MM.1S (cell line): ENCODE data around the gene XXYLT1.
"Not testable (repeated sequence)": the region's sequence is repeated elsewhere in the genome, so short reads cannot be mapped to it uniquely, and the experiment has no call there.

ENCODE experiments used
- DNase-seq: peaks from one replicate; pipeline ENCODE4 v3.0.0-alpha.2; 2015
- H2AFZ ChIP-seq: fragments of 300-600 bp; sonication (generic); 2 replicates; pipeline ENCODE4 v1.6.0; 2016; ENCODE audit warnings: antibody characterized with exemption, low read length
- H3F3A ChIP-seq: fragments of 300-600 bp; sonication (generic); 2 replicates; pipeline ENCODE4 v1.6.1; 2016; ENCODE audit warnings: mild to moderate bottlenecking, antibody characterized with exemption, low read length, moderate library complexity, mixed read lengths; ENCODE audit not compliant: insufficient read depth
- H3K27ac ChIP-seq: fragments of 300-600 bp; sonication (generic); 2 replicates; pipeline ENCODE4 v1.5.1; 2016; ENCODE audit warnings: mild to moderate bottlenecking, low read length
- H3K27me3 ChIP-seq: fragments of 300-600 bp; sonication (generic); replicated peaks from 2 replicates; pipeline ENCODE4 v1.6.0; 2016; ENCODE audit warnings: low read length; ENCODE audit not compliant: insufficient read depth
- H3K36me3 ChIP-seq: fragments of 300-600 bp; sonication (generic); replicated peaks from 2 replicates; pipeline ENCODE4 v1.6.1; 2016; ENCODE audit warnings: mild to moderate bottlenecking, low read length, mixed read lengths; ENCODE audit not compliant: insufficient read depth
- H3K4me1 ChIP-seq: fragments of 300-600 bp; sonication (generic); 2 replicates; pipeline ENCODE4 v1.6.1; 2016; ENCODE audit warnings: low read length, mixed read lengths
- H3K4me2 ChIP-seq: fragments of 300-600 bp; sonication (generic); 2 replicates; pipeline ENCODE4 v1.6.0; 2016; ENCODE audit warnings: low read depth, low read length
- H3K4me3 ChIP-seq: fragments of 300-600 bp; sonication (generic); 2 replicates; pipeline ENCODE4 v1.5.1; 2016; ENCODE audit warnings: low read length, mixed read lengths
- H3K79me2 ChIP-seq: fragments of 300-600 bp; sonication (generic); 2 replicates; pipeline ENCODE4 v1.6.1; 2016; ENCODE audit warnings: mixed run types, low read length, mixed read lengths
- H3K9ac ChIP-seq: fragments of 300-600 bp; sonication (generic); 2 replicates; pipeline ENCODE4 v1.6.1; 2016; ENCODE audit warnings: low read length, mixed read lengths
- H3K9me2 ChIP-seq: fragments of 300-600 bp; sonication (generic); replicated peaks from 2 replicates; pipeline ENCODE4 v1.6.1; 2016; ENCODE audit warnings: mild to moderate bottlenecking, low read length, mixed read lengths; ENCODE audit not compliant: insufficient read depth
- H3K9me3 ChIP-seq: fragments of 300-600 bp; sonication (generic); replicated peaks from 2 replicates; pipeline ENCODE4 v1.6.1; 2016; ENCODE audit warnings: mild to moderate bottlenecking, low read length, mixed read lengths; ENCODE audit not compliant: insufficient read depth
- H4K20me1 ChIP-seq: fragments of 300-600 bp; sonication (generic); 2 replicates; pipeline ENCODE4 v1.6.1; 2016; ENCODE audit warnings: mild to moderate bottlenecking, low read length, moderate library complexity, mixed read lengths; ENCODE audit not compliant: insufficient read depth
- CTCF ChIP-seq: fragments of 300-600 bp; sonication (generic); IDR thresholded peaks from 2 replicates; pipeline ENCODE4 v1.5.1; 2016; ENCODE audit warnings: antibody characterized with exemption, low read length, mixed read lengths
- EZH2 ChIP-seq: fragments of 300-600 bp; sonication (generic); optimal IDR thresholded peaks from 2 replicates; pipeline ENCODE3; 2017; ENCODE audit warnings: low read depth, mild to moderate bottlenecking, antibody characterized with exemption, low read length, mixed read lengths
- EZH2phosphoT487 ChIP-seq: fragments of 300-600 bp; sonication (generic); IDR thresholded peaks from 2 replicates; pipeline ENCODE4 v1.6.1; 2018; ENCODE audit warnings: antibody characterized with exemption, low read length

XXYLT1 gene

GRCh38 chr3:195188426-195188927 is 82.5 kb downstream of the XXYLT1 start:
- DNase-seq, result no peak
- no peaks in the 10 kb centered on the region for H3K9me3 ChIP-seq
- no peak overlapping the region for H3K4me2 ChIP-seq
- no peaks in the 10 kb centered on the region for H3F3A ChIP-seq
- H3K79me2 ChIP-seq, result no peaks in the 10 kb centered on the region
- H3K9ac ChIP-seq, result no peak overlapping the region
- no peak overlapping the region for H3K4me3 ChIP-seq
- no peaks in the 10 kb centered on the region for H4K20me1 ChIP-seq
- no peak overlapping the region for H3K27ac ChIP-seq
- no peaks in the 10 kb centered on the region for H3K27me3 ChIP-seq
- H3K4me1 ChIP-seq, result peaks cover 3% of the 10 kb centered on the region; the same call in 1 of the 2 replicates
- no peaks in the 10 kb centered on the region for H3K9me2 ChIP-seq
- H2AFZ ChIP-seq, result no peak overlapping the region
- no peaks in the 10 kb centered on the region for H3K36me3 ChIP-seq
- TF ChIP-seq CTCF, result no peak
- no peak for TF ChIP-seq EZH2phosphoT487
- TF ChIP-seq EZH2, result no peak

DNA sequence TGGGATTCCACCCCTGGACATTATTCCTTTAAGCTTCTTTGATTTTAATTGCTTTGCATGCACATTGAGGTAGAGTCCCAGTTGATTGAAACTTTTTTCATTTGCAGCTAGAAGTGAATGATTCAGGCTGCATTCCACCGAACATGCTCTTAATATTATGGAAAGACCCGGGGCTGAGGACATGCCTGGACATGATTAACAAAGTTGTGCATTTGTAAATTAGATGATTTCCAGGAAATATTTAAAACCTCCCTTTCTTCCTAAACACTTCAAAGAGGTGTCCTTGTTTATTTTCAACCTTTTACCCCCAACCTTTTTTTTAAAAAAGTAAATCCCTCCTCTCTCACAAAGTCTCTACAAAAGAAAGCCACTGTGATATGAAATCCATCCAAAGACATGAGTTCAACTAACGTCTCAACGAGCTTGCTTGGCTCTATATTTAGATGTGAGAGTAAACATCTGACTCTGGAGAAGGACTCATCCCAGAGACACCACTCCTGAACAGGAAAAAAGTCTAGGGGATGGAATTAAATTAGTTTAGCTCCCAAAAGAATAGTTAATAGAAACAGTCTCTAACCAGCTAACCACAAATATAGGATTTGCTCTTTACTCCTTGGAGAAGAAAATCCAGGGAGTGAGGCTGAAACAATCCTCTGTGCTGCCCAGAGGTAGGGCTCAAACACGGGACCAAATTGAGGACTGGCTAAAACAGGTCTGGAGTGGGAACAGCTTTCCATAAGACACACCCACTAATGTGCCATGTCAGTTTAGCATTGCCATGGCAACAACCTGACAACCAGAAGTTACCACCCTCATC is 83.1 kb downstream of the XXYLT1 start:
- no peaks in the 10 kb centered on the region for H3F3A ChIP-seq
- H3K4me1 ChIP-seq, result peaks cover 3% of the 10 kb centered on the region; the same call in 1 of the 2 replicates
- no peak overlapping the region for H3K9ac ChIP-seq
- TF ChIP-seq EZH2phosphoT487 (no peak), EZH2 (no peak), CTCF (no peak)
- no peaks in the 10 kb centered on the region for H3K9me2 ChIP-seq
- no peaks in the 10 kb centered on the region for H4K20me1 ChIP-seq
- no peak overlapping the region for H3K4me3 ChIP-seq
- no peak overlapping the region for H3K4me2 ChIP-seq
- no peak overlapping the region for H2AFZ ChIP-seq
- no peaks in the 10 kb centered on the region for H3K9me3 ChIP-seq
- H3K79me2 ChIP-seq, result no peaks in the 10 kb centered on the region
- no peaks in the 10 kb centered on the region for H3K36me3 ChIP-seq
- no peak overlapping the region for H3K27ac ChIP-seq
- H3K27me3 ChIP-seq, result no peaks in the 10 kb centered on the region
- DNase-seq, result no peak

- not testable (repeated sequence) for DNase-seq, H3K4me2 ChIP-seq, H3K9ac ChIP-seq, H3K4me3 ChIP-seq, H3K9me2 ChIP-seq, H2AFZ ChIP-seq, H3K9me3 ChIP-seq, H3K27ac ChIP-seq, H4K20me1 ChIP-seq, H3K36me3 ChIP-seq, H3K79me2 ChIP-seq, H3K27me3 ChIP-seq, H3K4me1 ChIP-seq, H3F3A ChIP-seq
Observed at GRCh38 chr3:195186710-195187047, 84.3 kb downstream of the XXYLT1 start.

- Histone ChIP-seq H3K9ac (no peak overlapping the region), H3F3A (no peaks in the 10 kb centered on the region), H3K9me3 (no peaks in the 10 kb centered on the region), H3K4me1 (peaks cover 3% of the 10 kb centered on the region; the same call in 1 of the 2 replicates), H3K36me3 (no peaks in the 10 kb centered on the region), H3K27me3 (no peaks in the 10 kb centered on the region), H3K9me2 (no peaks in the 10 kb centered on the region), H4K20me1 (no peaks in the 10 kb centered on the region), H3K4me3 (no peak overlapping the region), H2AFZ (no peak overlapping the region), H3K27ac (no peak overlapping the region), H3K4me2 (no peak overlapping the region), H3K79me2 (no peaks in the 10 kb centered on the region)
- no peak for TF ChIP-seq CTCF
- no peak for DNase-seq
Observed at GRCh38 chr3:195186041-195186709, 84.8 kb downstream of the XXYLT1 start.
